GM12874 (cell line): ENCODE measurements around the gene PMM2.

Source experiments
- CTCF ChIP-seq: IDR thresholded peaks from 2 replicates; pipeline ENCODE4 v1.5.1; 2011; ENCODE audit warnings: low read depth, mild to moderate bottlenecking, control low read depth, low read length, moderate library complexity; ENCODE audit not compliant: insufficient read depth

PMM2 gene

GRCh38 chr16:8853611-8854010, 56.0 kb downstream of the PMM2 start:
- no peak for TF ChIP-seq CTCF

DNA sequence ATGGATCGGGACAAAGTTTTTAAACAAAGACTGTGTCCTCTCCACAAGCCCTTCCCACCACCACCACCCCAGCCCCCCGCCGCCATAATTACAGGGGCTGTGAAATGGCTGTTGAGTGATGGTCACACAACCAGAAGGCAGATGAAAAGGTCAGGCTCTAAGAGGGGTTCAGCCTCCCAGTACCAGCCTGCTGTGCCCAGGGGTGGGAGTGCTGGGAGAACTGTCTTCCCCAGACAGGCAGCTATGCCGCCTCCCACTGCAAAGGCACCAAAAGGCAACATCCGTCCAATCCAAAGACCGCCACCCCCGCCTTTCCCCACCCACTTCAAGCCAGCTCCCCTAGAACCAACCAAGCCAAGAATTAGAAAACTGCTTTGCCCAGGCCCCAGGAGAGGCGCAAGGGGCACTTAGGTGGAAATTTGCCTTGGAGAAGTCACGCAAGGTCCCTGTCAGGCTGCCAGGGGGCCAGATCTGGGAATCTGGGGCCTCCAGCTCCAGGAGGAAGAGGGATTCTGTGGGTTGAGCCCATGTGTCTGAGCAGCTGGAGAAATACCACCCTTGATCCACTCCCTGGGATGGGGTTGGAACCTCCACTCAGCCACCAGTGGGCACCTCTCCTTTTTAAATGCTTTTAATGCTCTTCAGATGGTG, 56.8 kb downstream of the PMM2 start:
- TF ChIP-seq CTCF = no peak

DNA sequence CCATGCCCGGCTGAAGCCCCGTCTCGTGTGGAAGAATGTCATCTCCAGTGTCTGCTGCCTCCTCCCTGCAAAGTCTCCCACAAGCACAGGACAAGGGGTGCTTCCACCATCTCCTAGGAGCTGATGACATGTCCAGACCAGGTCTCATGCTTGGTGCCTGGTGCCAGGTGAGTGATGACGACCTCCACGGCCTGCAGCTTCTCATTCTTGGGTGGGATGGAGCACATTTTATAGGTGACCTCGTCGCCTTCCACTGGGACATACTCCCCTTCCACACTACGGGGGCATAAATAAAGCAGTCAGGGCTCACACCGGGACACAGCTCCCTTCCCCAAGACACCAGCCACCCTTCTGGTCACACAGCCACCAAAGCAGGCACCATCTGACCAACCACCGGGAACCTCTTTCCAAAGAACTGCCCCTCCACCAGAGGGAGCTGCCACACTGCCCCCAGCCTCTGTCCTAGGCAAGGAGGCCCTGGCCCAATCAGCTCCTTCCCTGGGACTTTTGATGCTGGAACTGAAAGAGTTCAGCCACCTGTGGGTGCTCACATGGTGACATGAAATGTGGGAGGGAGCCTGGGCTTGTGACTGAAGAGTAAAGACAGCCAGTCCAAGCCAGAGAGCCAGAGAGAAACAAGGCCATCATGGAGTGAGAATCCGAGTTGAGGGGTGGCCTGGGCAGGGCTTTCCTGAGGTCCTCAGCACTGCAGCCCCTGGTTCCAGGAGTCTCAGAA, 57.6 kb downstream of the PMM2 start:
- TF ChIP-seq CTCF = peak; percentile 10; the same call in 1 of the 2 replicates

- TF ChIP-seq CTCF = no peak
Measured at GRCh38 chr16:8855972-8856371, 58.3 kb downstream of the PMM2 start.

DNA sequence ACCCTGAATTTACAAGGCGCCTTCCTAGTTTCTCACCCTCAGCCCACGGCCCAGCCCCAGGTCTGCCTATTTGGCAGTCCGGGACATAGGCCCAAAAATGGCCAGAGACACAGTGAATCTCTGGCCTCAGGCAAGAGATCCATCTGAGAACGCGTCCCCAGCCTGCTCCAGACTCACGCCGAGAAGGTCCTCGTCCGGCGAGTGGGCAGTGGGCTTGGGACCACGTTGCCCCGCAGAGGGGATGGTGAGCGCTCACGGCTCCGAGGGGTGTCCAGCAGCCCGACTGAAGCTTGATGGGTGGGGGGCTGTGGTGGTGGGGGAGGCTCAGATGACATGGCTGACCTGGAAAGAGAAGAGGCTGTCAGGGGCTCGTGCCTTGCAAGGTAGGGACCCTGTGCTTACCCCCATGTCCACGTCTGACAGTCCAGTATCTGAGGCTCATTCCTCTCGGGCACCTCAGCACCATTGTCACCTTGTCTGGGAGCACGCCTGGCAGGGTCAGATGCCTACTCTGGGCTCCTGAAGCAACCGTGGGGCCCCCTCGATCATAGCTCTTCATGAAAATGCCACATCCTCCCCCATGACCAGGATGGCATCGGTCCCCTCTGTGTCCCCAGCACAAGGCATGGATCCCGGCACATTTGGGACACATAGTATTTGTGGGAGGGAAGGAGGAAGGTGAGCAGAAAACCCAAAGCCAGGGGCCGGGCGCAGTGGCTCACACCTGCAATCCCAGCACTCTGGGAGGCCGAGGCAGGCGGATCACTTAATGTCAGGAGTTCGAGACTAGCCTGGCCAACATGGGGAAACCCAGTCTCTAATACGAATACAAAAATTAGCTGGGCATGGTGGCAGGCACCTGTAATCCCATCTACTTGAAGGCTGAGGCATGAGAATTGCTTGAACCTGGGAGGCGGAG, 61.6 kb downstream of the PMM2 start:
- TF ChIP-seq CTCF = no peak

DNA sequence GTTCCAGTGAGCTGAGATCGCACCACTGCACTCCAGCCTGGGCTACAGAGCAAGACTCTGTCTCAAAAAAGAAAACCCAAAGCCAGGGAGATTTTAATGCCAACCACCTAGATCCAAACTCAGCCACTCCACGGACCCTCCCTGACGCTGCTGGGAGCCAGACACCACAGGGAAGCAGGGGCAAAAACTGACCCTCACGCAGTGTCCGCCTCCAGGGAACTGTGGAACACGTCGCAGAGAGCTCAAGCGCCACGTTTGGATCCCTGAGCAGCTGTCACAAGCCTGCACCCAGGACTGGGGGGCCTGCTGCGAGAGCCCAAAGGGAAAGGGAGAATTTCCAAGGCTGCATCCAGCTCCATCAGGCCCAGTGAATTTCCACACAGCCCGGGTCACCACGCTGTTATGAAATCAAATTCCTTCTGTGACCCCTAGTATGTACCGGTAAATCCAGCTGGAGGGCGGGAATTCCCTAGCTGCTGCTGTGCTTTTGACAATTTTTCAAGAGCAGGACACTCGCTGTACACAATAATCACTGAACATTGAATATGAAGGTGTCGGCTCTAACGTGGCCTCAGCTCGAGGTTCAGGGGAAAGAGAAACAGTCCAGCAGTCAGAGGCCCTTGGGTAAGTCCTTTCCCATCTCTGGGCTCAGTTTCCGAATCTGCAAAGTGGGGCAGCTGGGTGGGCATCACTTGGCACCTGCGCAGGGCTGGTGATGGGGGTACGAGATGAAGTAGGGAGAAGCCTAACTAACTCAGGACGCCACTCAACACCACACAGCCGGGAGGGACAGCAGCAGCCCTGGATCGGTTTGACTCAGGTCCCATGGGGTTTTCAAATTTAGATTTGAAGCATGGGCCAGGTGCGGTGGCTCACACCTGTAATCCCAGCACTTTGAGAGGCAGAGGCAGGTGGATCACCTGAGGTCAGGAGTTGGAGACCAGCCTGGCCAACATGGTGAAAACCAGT, 62.6 kb downstream of the PMM2 start:
- no peak for TF ChIP-seq CTCF
